K562 (cell line): Measurements from ENCODE around the gene EVI5L. TPM values are rescaled to one million over a fixed set of nuclear protein-coding genes. Genes with fewer than 3 reads are reported as not detected.

Experiments used
- ARNT ChIP-seq, 2 experiments: fragments of 450-650 bp; IDR thresholded peaks; 2 replicates each; pipeline ENCODE4 v1.6.1; 2016; ENCODE audit warnings: mild to moderate bottlenecking in 1 of 2
- HDGF ChIP-seq: fragments of 450-650 bp; IDR thresholded peaks from 2 replicates; pipeline ENCODE4 v1.6.1; 2016
- NONO ChIP-seq, 2 experiments: fragments of 200-400 bp in 1 of 2; fragments of 450-650 bp in 1 of 2; formaldehyde crosslinking in 1 of 2; IDR thresholded peaks; 2 replicates each; pipeline ENCODE4 v1.6.1; 2017; ENCODE audit warnings: low read depth in 2 of 2, mild to moderate bottlenecking in 2 of 2, moderate library complexity in 2 of 2, low read length in 1 of 2
- NRF1 ChIP-seq, 2 experiments: fragments of 450-650 bp; IDR thresholded peaks in 1 of 2; conservative IDR thresholded peaks in 1 of 2; 2 replicates each; pipeline ENCODE4 v1.6.1; 2014; ENCODE audit warnings: mild to moderate bottlenecking in 2 of 2
- SIN3A ChIP-seq, 2 experiments: fragments of 150-350 bp in 1 of 2; IDR thresholded peaks; 2 replicates each; pipeline ENCODE4 v1.6.1; 2011 to 2016; ENCODE audit warnings: borderline replicate concordance in 2 of 2, low read depth in 2 of 2, low read length in 2 of 2, mild to moderate bottlenecking in 2 of 2, moderate library complexity in 2 of 2; ENCODE audit not compliant: control insufficient read depth in 1 of 2
- SMARCA5 ChIP-seq: fragments of 450-650 bp; IDR thresholded peaks from 2 replicates; pipeline ENCODE4 v1.6.1; 2016
- TBP ChIP-seq: optimal IDR thresholded peaks from 2 replicates; pipeline ENCODE3; 2011; ENCODE audit warnings: low read depth, low read length, improper control_type of control experiment
- polyA plus RNA-seq, 8 experiments: library from polyadenylated mRNA; depleted of rRNA in 4 of 8; stranded (reverse) in 5 of 8; unstranded in 3 of 8; fragments of >200 nt; fragmentation: Nextera tagmentation in 2 of 8; fragmentation: Illumina TruSeq in 1 of 8; extraction: Ambion mirVana in 2 of 8; extraction: Trizol in 1 of 8; gene quantifications; 2 replicates each; pipeline versions ENCODE4 v1.2.1 to v1.2.3, GENCODE V29; 2011 to 2014; ENCODE audit warnings: inconsistent platforms in 1 of 8, missing spikeins in 1 of 8
- total RNA-seq, 7 experiments: library from RNA; depleted of rRNA in 6 of 7; stranded (reverse); fragments of >200 nt in 6 of 7; fragmentation: Illumina TruSeq in 2 of 7; extraction: Trizol in 2 of 7; gene quantifications; 2 replicates each; pipeline versions ENCODE4 v1.2.1 to v1.2.3, GENCODE V29; 2011 to 2021; ENCODE audit warnings: low replicate concordance in 1 of 7
- TF ChIP-seq, protein P1 (sequence below): fragments of 450-650 bp; IDR thresholded peaks from 2 replicates; pipeline ENCODE4 v1.6.1; 2017; ENCODE audit warnings: mild to moderate bottlenecking, moderate library complexity
- TF ChIP-seq, protein P2 (sequence below): fragments of 450-650 bp; IDR thresholded peaks from 2 replicates; pipeline ENCODE4 v1.6.1; 2018; ENCODE audit not compliant: partially characterized antibody
- TF ChIP-seq, protein P3 (sequence below): fragments of 200-800 bp; sonication (Bioruptor generic); IDR thresholded peaks from 2 replicates; pipeline ENCODE4 v1.6.1; 2017; ENCODE audit warnings: missing genetic modification characterization, missing compliant biosample characterization
- TF ChIP-seq, protein P4 (sequence below), 2 experiments: fragments of 450-650 bp; formaldehyde crosslinking in 1 of 2; IDR thresholded peaks; 2 replicates each; pipeline versions ENCODE4 v1.4.0 to v1.6.1; 2014 to 2020; ENCODE audit warnings: mild to moderate bottlenecking in 2 of 2, borderline replicate concordance in 1 of 2, low read depth in 1 of 2

Gene EVI5L
- total and polyA plus RNA-seq, 9 of the 15 experiments (the other 6 are each of a cell fraction or from before 2014, with no cell fraction given): 0.69 to 1.8 (median 1.2) TPM; not detected in 2

DNA sequence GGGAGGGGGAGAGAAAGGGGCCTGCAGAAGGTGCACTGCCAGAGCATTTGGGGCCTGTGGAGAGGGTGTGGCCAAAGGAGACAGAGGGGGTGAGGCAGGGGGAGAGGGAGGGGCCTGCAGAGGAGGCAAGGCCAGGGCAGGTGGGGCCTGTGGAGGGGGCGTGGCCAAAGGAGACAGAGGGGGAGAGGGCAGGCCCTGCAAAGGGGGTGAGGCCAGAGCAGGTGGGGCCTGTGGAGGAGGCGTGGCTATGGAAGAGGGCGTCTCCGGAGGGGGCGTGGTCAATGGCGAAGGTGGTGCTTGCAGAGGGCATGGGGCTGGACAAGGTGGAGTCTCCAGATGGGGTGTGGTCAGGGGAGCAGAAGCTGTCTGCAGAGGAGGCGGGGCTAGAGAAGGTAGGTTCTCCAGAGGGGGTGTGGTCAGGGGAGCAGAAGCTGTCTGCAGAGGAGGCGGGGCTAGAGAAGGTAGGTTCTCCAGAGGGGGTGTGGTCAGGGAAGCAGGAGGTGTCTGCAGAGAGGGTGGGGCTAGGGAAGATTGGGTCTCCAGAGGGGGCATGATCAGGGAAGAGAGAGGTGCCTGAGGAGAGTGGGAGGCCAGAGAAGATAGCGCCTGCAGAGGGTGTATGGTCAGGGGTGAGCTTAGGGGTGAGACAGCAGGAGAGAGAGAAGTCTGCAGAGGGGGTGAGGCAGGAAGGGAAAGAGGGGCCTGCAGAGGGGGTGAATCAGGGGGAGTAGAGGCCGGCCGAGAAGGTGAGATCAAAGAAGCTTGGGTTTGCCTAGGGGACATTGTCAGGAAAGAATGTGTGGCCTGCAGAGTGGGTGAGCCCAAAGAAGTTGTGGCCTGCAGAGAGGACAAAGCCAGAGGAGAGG lies 40.8 kb downstream of the EVI5L start (continued):
- TF ChIP-seq SIN3A (IDR thresholded peaks at IDR 0.05; ENCODE audit: borderline replicate concordance in 2 of 2, control insufficient read depth in 1 of 2, low read depth in 2 of 2, low read length in 2 of 2) (no peak), HDGF (peak; percentile 100), ARNT (IDR thresholded peaks at IDR 0.05) (peak in 1 of 2 experiments; percentile 18; a peak in 1 of 4 replicates), TBP (peak; percentile 42), SMARCA5 (peak; percentile 44), NRF1 (conservative IDR thresholded peaks at IDR 0.05 in 1 of 2, IDR thresholded peaks at IDR 0.05 in 1 of 2) (peak; percentile 75 to 79), NONO (IDR thresholded peaks at IDR 0.05; ENCODE audit: low read depth in 2 of 2, low read length in 1 of 2) (no peak)
- TF ChIP-seq, protein P1, sequence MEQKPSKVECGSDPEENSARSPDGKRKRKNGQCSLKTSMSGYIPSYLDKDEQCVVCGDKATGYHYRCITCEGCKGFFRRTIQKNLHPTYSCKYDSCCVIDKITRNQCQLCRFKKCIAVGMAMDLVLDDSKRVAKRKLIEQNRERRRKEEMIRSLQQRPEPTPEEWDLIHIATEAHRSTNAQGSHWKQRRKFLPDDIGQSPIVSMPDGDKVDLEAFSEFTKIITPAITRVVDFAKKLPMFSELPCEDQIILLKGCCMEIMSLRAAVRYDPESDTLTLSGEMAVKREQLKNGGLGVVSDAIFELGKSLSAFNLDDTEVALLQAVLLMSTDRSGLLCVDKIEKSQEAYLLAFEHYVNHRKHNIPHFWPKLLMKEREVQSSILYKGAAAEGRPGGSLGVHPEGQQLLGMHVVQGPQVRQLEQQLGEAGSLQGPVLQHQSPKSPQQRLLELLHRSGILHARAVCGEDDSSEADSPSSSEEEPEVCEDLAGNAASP: no peak
- TF ChIP-seq, protein P2, sequence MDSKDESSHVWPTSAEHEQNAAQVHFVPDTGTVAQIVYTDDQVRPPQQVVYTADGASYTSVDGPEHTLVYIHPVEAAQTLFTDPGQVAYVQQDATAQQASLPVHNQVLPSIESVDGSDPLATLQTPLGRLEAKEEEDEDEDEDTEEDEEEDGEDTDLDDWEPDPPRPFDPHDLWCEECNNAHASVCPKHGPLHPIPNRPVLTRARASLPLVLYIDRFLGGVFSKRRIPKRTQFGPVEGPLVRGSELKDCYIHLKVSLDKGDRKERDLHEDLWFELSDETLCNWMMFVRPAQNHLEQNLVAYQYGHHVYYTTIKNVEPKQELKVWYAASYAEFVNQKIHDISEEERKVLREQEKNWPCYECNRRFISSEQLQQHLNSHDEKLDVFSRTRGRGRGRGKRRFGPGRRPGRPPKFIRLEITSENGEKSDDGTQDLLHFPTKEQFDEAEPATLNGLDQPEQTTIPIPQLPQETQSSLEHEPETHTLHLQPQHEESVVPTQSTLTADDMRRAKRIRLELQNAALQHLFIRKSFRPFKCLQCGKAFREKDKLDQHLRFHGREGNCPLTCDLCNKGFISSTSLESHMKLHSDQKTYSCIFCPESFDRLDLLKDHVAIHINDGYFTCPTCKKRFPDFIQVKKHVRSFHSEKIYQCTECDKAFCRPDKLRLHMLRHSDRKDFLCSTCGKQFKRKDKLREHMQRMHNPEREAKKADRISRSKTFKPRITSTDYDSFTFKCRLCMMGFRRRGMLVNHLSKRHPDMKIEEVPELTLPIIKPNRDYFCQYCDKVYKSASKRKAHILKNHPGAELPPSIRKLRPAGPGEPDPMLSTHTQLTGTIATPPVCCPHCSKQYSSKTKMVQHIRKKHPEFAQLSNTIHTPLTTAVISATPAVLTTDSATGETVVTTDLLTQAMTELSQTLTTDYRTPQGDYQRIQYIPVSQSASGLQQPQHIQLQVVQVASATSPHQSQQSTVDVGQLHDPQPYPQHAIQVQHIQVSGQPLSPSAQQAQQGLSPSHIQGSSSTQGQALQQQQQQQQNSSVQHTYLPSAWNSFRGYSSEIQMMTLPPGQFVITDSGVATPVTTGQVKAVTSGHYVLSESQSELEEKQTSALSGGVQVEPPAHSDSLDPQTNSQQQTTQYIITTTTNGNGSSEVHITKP: peak; percentile 52
- TF ChIP-seq, protein P3, sequence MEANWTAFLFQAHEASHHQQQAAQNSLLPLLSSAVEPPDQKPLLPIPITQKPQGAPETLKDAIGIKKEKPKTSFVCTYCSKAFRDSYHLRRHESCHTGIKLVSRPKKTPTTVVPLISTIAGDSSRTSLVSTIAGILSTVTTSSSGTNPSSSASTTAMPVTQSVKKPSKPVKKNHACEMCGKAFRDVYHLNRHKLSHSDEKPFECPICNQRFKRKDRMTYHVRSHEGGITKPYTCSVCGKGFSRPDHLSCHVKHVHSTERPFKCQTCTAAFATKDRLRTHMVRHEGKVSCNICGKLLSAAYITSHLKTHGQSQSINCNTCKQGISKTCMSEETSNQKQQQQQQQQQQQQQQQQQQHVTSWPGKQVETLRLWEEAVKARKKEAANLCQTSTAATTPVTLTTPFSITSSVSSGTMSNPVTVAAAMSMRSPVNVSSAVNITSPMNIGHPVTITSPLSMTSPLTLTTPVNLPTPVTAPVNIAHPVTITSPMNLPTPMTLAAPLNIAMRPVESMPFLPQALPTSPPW (CRISPR knock-in tag): peak; percentile 86
- TF ChIP-seq, protein P4, sequence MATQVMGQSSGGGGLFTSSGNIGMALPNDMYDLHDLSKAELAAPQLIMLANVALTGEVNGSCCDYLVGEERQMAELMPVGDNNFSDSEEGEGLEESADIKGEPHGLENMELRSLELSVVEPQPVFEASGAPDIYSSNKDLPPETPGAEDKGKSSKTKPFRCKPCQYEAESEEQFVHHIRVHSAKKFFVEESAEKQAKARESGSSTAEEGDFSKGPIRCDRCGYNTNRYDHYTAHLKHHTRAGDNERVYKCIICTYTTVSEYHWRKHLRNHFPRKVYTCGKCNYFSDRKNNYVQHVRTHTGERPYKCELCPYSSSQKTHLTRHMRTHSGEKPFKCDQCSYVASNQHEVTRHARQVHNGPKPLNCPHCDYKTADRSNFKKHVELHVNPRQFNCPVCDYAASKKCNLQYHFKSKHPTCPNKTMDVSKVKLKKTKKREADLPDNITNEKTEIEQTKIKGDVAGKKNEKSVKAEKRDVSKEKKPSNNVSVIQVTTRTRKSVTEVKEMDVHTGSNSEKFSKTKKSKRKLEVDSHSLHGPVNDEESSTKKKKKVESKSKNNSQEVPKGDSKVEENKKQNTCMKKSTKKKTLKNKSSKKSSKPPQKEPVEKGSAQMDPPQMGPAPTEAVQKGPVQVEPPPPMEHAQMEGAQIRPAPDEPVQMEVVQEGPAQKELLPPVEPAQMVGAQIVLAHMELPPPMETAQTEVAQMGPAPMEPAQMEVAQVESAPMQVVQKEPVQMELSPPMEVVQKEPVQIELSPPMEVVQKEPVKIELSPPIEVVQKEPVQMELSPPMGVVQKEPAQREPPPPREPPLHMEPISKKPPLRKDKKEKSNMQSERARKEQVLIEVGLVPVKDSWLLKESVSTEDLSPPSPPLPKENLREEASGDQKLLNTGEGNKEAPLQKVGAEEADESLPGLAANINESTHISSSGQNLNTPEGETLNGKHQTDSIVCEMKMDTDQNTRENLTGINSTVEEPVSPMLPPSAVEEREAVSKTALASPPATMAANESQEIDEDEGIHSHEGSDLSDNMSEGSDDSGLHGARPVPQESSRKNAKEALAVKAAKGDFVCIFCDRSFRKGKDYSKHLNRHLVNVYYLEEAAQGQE (IDR thresholded peaks at IDR 0.05; ENCODE audit: borderline replicate concordance): no peak
- TF ChIP-seq, protein P4 (CRISPR knock-in tag; IDR thresholded peaks at IDR 0.05; ENCODE audit: low read depth): no peak
